Measurements from ENCODE around the gene PANK4.
"Not testable (repeated sequence)": the region's sequence is repeated elsewhere in the genome, so short reads cannot be mapped to it uniquely, and the experiment has no call there.

GRCh38 chr1:2459102-2459753, 67.2 kb downstream of the PANK4 start:
- TF ChIP-seq CTCF, POLR2A (IDR thresholded peaks at IDR 0.05): not testable (repeated sequence)
